HepG2 (cell line): ENCODE results near the gene EPHB4. TPM values are rescaled to one million over a fixed set of nuclear protein-coding genes. Genes with fewer than 3 reads are reported as not detected.

Experiments used
- ATAC-seq: fragments of 200-7000 bp; cut with Tn5 transposase; 3 replicates; pipeline ENCODE4 v1.9.1; 2020; ENCODE audit warnings: mild to moderate bottlenecking, moderate library complexity
- BruUV-seq: library from RNA; stranded (reverse); fragments of 400-500 nt; replicated peaks from 2 replicates; lab custom pipeline; 2021; lab: Mats Ljungman, UMichigan
- CTCF ChIA-PET: fragments of 300-600 bp; formaldehyde crosslinking; extraction: SDS; loops from one replicate; lab custom pipeline; 2021; ENCODE audit warnings: low total read pairs, inconsistent platforms, low intra/inter-chr PET ratio; lab: Yijun Ruan, JAX
- POLR2A ChIA-PET: fragments of 350-600 bp; sonication (Branson Sonifier 250); formaldehyde crosslinking; loops from one replicate; lab custom pipeline; 2020; ENCODE audit warnings: antibody characterized with exemption, inconsistent platforms; lab: Yijun Ruan, JAX
- DNase-seq: peaks from one replicate; pipeline ENCODE4 v3.0.0-alpha.2; 2015; ENCODE audit warnings: low spot score
- FAIRE-seq: peaks from 3 replicates; lab custom pipeline; 2011; peaks lifted over from hg19 to GRCh38; lab: Jason Lieb, UNC
- H2AFZ ChIP-seq: one replicate; pipeline ENCODE4 v1.6.1; 2011; ENCODE audit warnings: low read length, inconsistent platforms
- H3K27ac ChIP-seq: fragments of 300-600 bp; 3 replicates; pipeline ENCODE4 v1.8.0; 2011; ENCODE audit warnings: mixed run types, mild to moderate bottlenecking, mixed read lengths, low read length, inconsistent platforms; ENCODE audit not compliant: insufficient read depth; ENCODE audit errors: extremely low read length
- H3K27me3 ChIP-seq, 2 experiments: fragments of 200-600 bp in 1 of 2; 2 replicates in 1 of 2; 3 replicates in 1 of 2; pipeline versions ENCODE4 v1.6.0 to v1.8.0; 2011; ENCODE audit warnings: low read length in 2 of 2, mild to moderate bottlenecking in 2 of 2, moderate library complexity in 2 of 2, inconsistent platforms in 1 of 2; ENCODE audit not compliant: insufficient read depth in 2 of 2, control insufficient read depth in 1 of 2
- H3K36me3 ChIP-seq, 2 experiments: fragments of 200-600 bp in 1 of 2; replicated peaks in 1 of 2; 2 replicates in 1 of 2; 3 replicates in 1 of 2; pipeline versions ENCODE4 v1.5.1 to v1.8.0; 2011; ENCODE audit warnings: low read length in 2 of 2, inconsistent platforms in 1 of 2; ENCODE audit not compliant: insufficient read depth in 2 of 2, control insufficient read depth in 1 of 2
- H3K4me1 ChIP-seq: 2 replicates; pipeline ENCODE4 v1.5.1; 2012; ENCODE audit warnings: low read length, inconsistent platforms; ENCODE audit not compliant: insufficient read depth
- H3K4me2 ChIP-seq: 2 replicates; pipeline ENCODE4 v1.6.0; 2011; ENCODE audit warnings: low read depth, low read length, inconsistent platforms
- H3K4me3 ChIP-seq, 3 experiments: fragments of 200-600 bp in 1 of 3; sonication (generic), shearing (Covaris generic) in 1 of 3; replicated peaks in 1 of 3; 2 replicates each; pipeline ENCODE4 v1.5.1; 2011 to 2016; ENCODE audit warnings: low read length in 3 of 3, inconsistent platforms in 2 of 3, low read depth in 2 of 3, mild to moderate bottlenecking in 2 of 3, control low read depth in 1 of 3, mixed read lengths in 1 of 3; ENCODE audit not compliant: insufficient read depth in 1 of 3
- H3K79me2 ChIP-seq: one replicate; pipeline ENCODE4 v1.6.1; 2011; ENCODE audit warnings: low read length, inconsistent platforms; ENCODE audit not compliant: insufficient read depth
- H3K9ac ChIP-seq: 2 replicates; pipeline ENCODE4 v1.6.0; 2011; ENCODE audit warnings: mild to moderate bottlenecking, low read depth, low read length, inconsistent platforms; ENCODE audit not compliant: insufficient read depth
- H3K9me3 ChIP-seq: 2 replicates; pipeline ENCODE4 v1.5.1; 2012; ENCODE audit warnings: mild to moderate bottlenecking, low read length
- H4K20me1 ChIP-seq: 2 replicates; pipeline ENCODE4 v1.6.0; 2011; ENCODE audit warnings: inconsistent platforms, mild to moderate bottlenecking, low read length, moderate library complexity; ENCODE audit not compliant: insufficient read depth
- CC2D1A ChIP-seq: sonication (generic); formaldehyde crosslinking; IDR thresholded peaks from 2 replicates; pipeline ENCODE4 v1.8.1; 2023; ENCODE audit warnings: mild to moderate bottlenecking, missing genetic modification reagents
- FOXA1 ChIP-seq, 2 experiments: fragments of 450-650 bp in 1 of 2; sonication (generic) in 1 of 2; formaldehyde crosslinking in 1 of 2; IDR thresholded peaks; 2 replicates each; pipeline versions ENCODE4 v1.4.0 to v1.6.1; 2016 to 2020; ENCODE audit warnings: missing genetic modification reagents in 1 of 2
- HNF4A ChIP-seq: sonication (generic); formaldehyde crosslinking; IDR thresholded peaks from 2 replicates; pipeline ENCODE4 v1.4.0; 2020; ENCODE audit warnings: missing genetic modification reagents
- HNRNPL ChIP-seq: fragments of 200-400 bp; formaldehyde crosslinking; IDR thresholded peaks from 2 replicates; pipeline ENCODE4 v1.6.1; 2017; ENCODE audit warnings: mild to moderate bottlenecking, low read depth, low read length
- MED1 ChIP-seq: sonication (generic); formaldehyde crosslinking; IDR thresholded peaks from 2 replicates; pipeline ENCODE4 v1.4.0; 2020; ENCODE audit warnings: missing genetic modification reagents
- NR2F1 ChIP-seq, 2 experiments: fragments of 450-650 bp in 1 of 2; formaldehyde crosslinking in 1 of 2; IDR thresholded peaks; 2 replicates each; pipeline versions ENCODE4 v1.5.0 to v1.6.1; 2016 to 2020; ENCODE audit warnings: mild to moderate bottlenecking in 1 of 2, missing compliant biosample characterization in 1 of 2, missing genetic modification reagents in 1 of 2, moderate library complexity in 1 of 2
- PRDM10 ChIP-seq: sonication (generic); formaldehyde crosslinking; IDR thresholded peaks from 2 replicates; pipeline ENCODE4 v1.4.0; 2020; ENCODE audit warnings: low read depth, missing genetic modification reagents
- SP1 ChIP-seq, 2 experiments: fragments of 450-650 bp in 1 of 2; sonication (generic) in 1 of 2; formaldehyde crosslinking in 1 of 2; IDR thresholded peaks; 2 replicates each; pipeline versions ENCODE4 v1.4.0 to v1.6.1; 2016 to 2020; ENCODE audit warnings: missing genetic modification reagents in 1 of 2
- ZBTB10 ChIP-seq: sonication (generic); formaldehyde crosslinking; IDR thresholded peaks from 2 replicates; pipeline ENCODE4 v1.4.0; 2020; ENCODE audit warnings: missing genetic modification reagents, borderline replicate concordance
- ZNF530 ChIP-seq: sonication (generic); formaldehyde crosslinking; IDR thresholded peaks from 2 replicates; pipeline ENCODE4 v1.5.0; 2020; ENCODE audit warnings: low read depth, mild to moderate bottlenecking, missing genetic modification reagents
- ZNF776 ChIP-seq: sonication (generic); formaldehyde crosslinking; IDR thresholded peaks from 2 replicates; pipeline ENCODE4 v1.4.0; 2020; ENCODE audit warnings: mild to moderate bottlenecking, missing genetic modification reagents
- ZSCAN21 ChIP-seq: sonication (generic); formaldehyde crosslinking; IDR thresholded peaks from 2 replicates; pipeline ENCODE4 v1.8.0; 2022; ENCODE audit warnings: mild to moderate bottlenecking, missing genetic modification reagents, moderate library complexity, borderline replicate concordance
- ZSCAN29 ChIP-seq: sonication (generic); formaldehyde crosslinking; conservative IDR thresholded peaks from 2 replicates; pipeline ENCODE4 v1.4.0; 2020; ENCODE audit warnings: mild to moderate bottlenecking, missing genetic modification reagents
- WGBS: methylation state at CpG from one replicate; pipeline ENCODE4 v1.1.6; 2017; ENCODE audit warnings: low lambda C conversion rate; 5-methylcytosine and 5-hydroxymethylcytosine counted together
- in situ Hi-C: cut with HindIII; loops from 2 replicates; pipeline ENCODE4 v1.10.0; 2017; ENCODE audit warnings: low pct_unique_long_range_greater_than_20kb; ENCODE audit not compliant: extremely low pct_ligation_motif_present
- intact Hi-C: fragments of 100-400 bp; cut with micrococcal nuclease; formaldehyde crosslinking; loops from one replicate; pipeline ENCODE4 v1.10.0; 2022; ENCODE audit not compliant: unreplicated experiment
- polyA plus RNA-seq, 8 experiments: library from polyadenylated mRNA; depleted of rRNA in 3 of 8; stranded (reverse) in 7 of 8; unstranded in 1 of 8; fragments of >200 nt; fragmentation: Illumina TruSeq in 4 of 8; extraction: Trizol in 4 of 8; gene quantifications; 2 replicates each; pipeline versions ENCODE4 v1.2.1 to v1.2.3, GENCODE V29; 2011 to 2016; ENCODE audit warnings: low read depth in 4 of 8, missing spikeins in 1 of 8, mixed read lengths in 1 of 8; ENCODE audit not compliant: insufficient read depth in 1 of 8
- total RNA-seq, 5 experiments: library from RNA; depleted of rRNA; stranded (reverse); fragments of >200 nt; fragmentation: Illumina TruSeq; extraction: Trizol; gene quantifications; 2 replicates each; pipeline ENCODE4 v1.2.3, GENCODE V29; 2016; ENCODE audit warnings: low read depth in 1 of 5
- TF ChIP-seq, protein P1 (sequence below): sonication (generic); formaldehyde crosslinking; IDR thresholded peaks from 2 replicates; pipeline ENCODE4 v1.8.1; 2023; ENCODE audit warnings: missing genetic modification reagents, mild to moderate bottlenecking, borderline replicate concordance

The EPHB4 gene
- total and polyA plus RNA-seq, 2 of the 13 experiments (the other 11 are each of a cell fraction or from before 2014, with no cell fraction given): 61.4 to 69.6 TPM

DNA sequence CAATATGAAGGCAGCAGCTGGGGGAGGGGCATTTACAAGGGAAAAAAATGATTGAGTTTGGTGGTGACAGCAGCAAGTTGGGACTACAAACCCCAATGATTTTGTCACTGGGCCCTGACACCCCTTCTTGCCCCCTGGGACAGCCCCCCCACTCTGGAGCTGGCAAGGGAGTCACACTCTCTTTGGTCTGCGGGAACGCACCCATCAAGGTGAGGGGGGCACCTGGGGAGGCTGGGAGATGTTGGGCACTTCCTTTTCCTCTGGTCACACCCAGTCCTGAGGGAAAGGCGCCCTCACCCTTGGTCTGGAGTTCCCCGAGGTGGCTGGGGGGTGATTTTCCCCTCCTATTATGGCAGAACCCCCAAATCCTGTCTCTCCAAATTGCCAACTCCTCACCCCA, 24.4 kb downstream of the EPHB4 start (continued):
- no peak for TF ChIP-seq ZNF530 (CRISPR knock-in tag)
- TF ChIP-seq NR2F1 (CRISPR knock-in tag; IDR thresholded peaks at IDR 0.05): no peak

- 5% methylated on average over 11 of the region's 18 CpGs for WGBS
- no peaks in the 10 kb centered on the region for H4K20me1 ChIP-seq
- ChIA-PET POLR2A (interaction anchor here (0.5 to 4.2 kb wide), 14 partner anchors 10 to 219 kb away, joined by 3 to 69 read pairs (median 7); partner anchors contain the start of genes EPHB4, FBXO24, LRCH4 and POP7), CTCF (interaction anchor here (5.2 kb wide), 1 partner anchor 50 kb away, joined by 61 read pairs; the partner anchor contains the start of gene SLC12A9)
- H3K4me1 ChIP-seq: peaks cover 65% of the 10 kb centered on the region
- ATAC-seq (peak; percentile 57), FAIRE-seq (peak; percentile 72), DNase-seq (peak; percentile 66)
- peak overlapping the region in 1 of 3 experiments; percentile 52; a peak in 3 of 6 replicates for H3K4me3 ChIP-seq
- no peaks in the 10 kb centered on the region for H3K9me3 ChIP-seq
- BruUV-seq: no TSS peak
- no peaks in the 10 kb centered on the region for H3K79me2 ChIP-seq
- in situ Hi-C loops (no loop called here), intact Hi-C loops (loop anchor here (1.0 kb wide), 1 partner anchor 24 kb away; no protein-coding TSS in a partner anchor)
- H3K36me3 ChIP-seq: peaks cover 10 to 40% of the 10 kb centered on the region in 2 experiments
- H2AFZ ChIP-seq: no peak overlapping the region
- H3K27me3 ChIP-seq: no peaks in the 10 kb centered on the region
- H3K9ac ChIP-seq: 0 out of 2 replicates have a peak overlapping the region, but pooled peaks have one; percentile 34
- peak overlapping the region; percentile 54 for H3K27ac ChIP-seq
- peak overlapping the region; percentile 67 for H3K4me2 ChIP-seq
- TF ChIP-seq MED1 (CRISPR knock-in tag) (peak; percentile 21; the same call in 1 of the 2 replicates), SP1 (IDR thresholded peaks at IDR 0.05) (no peak), SP1 (CRISPR knock-in tag; IDR thresholded peaks at IDR 0.05) (no peak), ZNF776 (CRISPR knock-in tag) (peak; percentile 36; the same call in 1 of the 2 replicates), HNF4A (CRISPR knock-in tag) (peak; percentile 31; the same call in 1 of the 2 replicates), ZBTB10 (CRISPR knock-in tag) (0 out of 2 replicates have a peak, but pooled peaks have one; percentile 33), ZSCAN29 (CRISPR knock-in tag) (no peak), FOXA1 (IDR thresholded peaks at IDR 0.05) (no peak), FOXA1 (CRISPR knock-in tag; IDR thresholded peaks at IDR 0.05) (peak; percentile 97), CC2D1A (CRISPR knock-in tag) (no peak), ZSCAN21 (0 out of 2 replicates have a peak, but pooled peaks have one; percentile 37), PRDM10 (peak; percentile 38), HNRNPL (peak; percentile 90)
- TF ChIP-seq, protein P1, sequence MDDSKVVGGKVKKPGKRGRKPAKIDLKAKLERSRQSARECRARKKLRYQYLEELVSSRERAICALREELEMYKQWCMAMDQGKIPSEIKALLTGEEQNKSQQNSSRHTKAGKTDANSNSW (CRISPR knock-in tag): no peak
These were observed 25.3 kb downstream of the EPHB4 start for GRCh38 chr7:100801833-100802568.
